ENCODE results near the gene CACNA1B. TPM values are rescaled to one million over a fixed set of nuclear protein-coding genes. Genes with fewer than 3 reads are reported as not detected.
"Not testable (repeated sequence)": the region's sequence is repeated elsewhere in the genome, so short reads cannot be mapped to it uniquely, and the experiment has no call there.

The CACNA1B gene
- total RNA-seq, 1 donor from 2014 or later: 84.4 TPM

DNA sequence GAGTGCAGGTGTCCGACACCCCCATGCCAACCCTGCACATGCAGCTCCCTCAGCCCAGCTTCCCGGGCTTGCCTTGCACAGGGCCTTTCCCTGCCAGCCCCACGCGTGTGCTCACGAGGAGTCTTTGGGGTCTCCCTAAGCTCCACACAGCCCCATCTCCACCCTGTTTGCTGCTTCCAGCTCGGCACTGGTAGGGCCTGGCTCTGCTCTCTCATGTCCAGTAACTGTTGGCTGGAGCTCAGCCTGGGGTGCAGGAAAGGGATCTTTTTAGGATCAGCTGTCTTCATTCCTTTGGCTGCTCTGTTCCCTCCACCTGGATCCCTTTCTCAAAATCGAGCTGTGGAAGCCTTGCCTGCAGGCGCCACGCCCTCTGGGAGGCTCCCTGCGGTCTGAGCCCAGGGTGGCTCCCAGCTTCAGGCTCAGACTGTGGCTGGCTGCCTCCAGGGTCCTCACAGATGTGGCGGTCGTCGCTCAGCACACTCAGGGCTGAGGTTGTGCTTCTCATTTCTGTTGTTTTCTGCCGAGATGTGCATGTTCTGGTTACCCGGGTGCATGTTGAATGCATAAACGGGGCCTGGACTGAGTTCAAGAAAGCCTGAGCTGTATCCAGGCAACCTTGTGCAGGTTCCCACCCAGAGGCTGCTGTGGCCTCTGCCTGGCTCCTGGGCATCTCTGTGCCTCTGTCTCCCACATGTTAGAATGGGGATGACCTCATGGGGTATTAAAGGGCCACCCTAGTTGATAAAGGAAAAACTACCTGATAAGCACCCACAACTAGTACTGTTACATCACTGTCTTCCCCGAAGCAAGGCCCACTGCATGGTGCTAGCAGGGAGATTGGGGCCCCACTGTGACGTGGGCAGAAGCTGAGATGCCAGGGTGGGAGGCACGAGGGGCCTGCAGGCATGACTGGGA is 4.3 kb downstream of the CACNA1B start:
- Mint-ChIP-seq H3K27me3 (ENCODE audit: unreplicated experiment) (peaks cover 12% of the 10 kb centered on the region), H3K9me3 (ENCODE audit: unreplicated experiment) (peaks cover 2% of the 10 kb centered on the region), H3K27ac (ENCODE audit: unreplicated experiment) (no peak overlapping the region), H3K36me3 (ENCODE audit: unreplicated experiment) (peaks cover 4% of the 10 kb centered on the region), H3K4me1 (ENCODE audit: low read depth, unreplicated experiment) (peaks cover 18% of the 10 kb centered on the region), H3K4me3 (ENCODE audit: unreplicated experiment) (peak overlapping the region; percentile 20)
- TF ChIP-seq, protein P1, sequence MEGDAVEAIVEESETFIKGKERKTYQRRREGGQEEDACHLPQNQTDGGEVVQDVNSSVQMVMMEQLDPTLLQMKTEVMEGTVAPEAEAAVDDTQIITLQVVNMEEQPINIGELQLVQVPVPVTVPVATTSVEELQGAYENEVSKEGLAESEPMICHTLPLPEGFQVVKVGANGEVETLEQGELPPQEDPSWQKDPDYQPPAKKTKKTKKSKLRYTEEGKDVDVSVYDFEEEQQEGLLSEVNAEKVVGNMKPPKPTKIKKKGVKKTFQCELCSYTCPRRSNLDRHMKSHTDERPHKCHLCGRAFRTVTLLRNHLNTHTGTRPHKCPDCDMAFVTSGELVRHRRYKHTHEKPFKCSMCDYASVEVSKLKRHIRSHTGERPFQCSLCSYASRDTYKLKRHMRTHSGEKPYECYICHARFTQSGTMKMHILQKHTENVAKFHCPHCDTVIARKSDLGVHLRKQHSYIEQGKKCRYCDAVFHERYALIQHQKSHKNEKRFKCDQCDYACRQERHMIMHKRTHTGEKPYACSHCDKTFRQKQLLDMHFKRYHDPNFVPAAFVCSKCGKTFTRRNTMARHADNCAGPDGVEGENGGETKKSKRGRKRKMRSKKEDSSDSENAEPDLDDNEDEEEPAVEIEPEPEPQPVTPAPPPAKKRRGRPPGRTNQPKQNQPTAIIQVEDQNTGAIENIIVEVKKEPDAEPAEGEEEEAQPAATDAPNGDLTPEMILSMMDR (IDR thresholded peaks at IDR 0.05; ENCODE audit: partially characterized antibody, unreplicated experiment): no peak
- DNase-seq: no peak

DNA sequence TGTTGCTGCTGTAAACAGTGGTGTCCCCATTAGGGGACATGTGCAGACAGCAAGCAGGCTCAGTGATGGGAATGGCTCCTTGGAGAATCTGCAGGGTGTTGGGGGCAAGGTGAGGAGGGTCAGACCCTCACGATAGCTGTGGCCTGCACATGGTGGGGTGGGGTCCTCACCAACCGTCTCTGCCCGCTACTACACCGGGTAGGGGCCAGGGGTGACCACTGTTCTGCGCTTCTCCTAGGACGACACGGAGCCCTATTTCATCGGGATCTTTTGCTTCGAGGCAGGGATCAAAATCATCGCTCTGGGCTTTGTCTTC is 4.9 kb downstream of the CACNA1B start:
- Mint-ChIP-seq H3K36me3 (ENCODE audit: unreplicated experiment) (peaks cover 4% of the 10 kb centered on the region), H3K27ac (ENCODE audit: unreplicated experiment) (no peak overlapping the region), H3K4me3 (ENCODE audit: unreplicated experiment) (no peak overlapping the region), H3K27me3 (ENCODE audit: unreplicated experiment) (peaks cover 12% of the 10 kb centered on the region), H3K4me1 (ENCODE audit: low read depth, unreplicated experiment) (peaks cover 18% of the 10 kb centered on the region), H3K9me3 (ENCODE audit: unreplicated experiment) (peaks cover 2% of the 10 kb centered on the region)
- TF ChIP-seq, protein P1 (IDR thresholded peaks at IDR 0.05; ENCODE audit: partially characterized antibody, unreplicated experiment): no peak
- DNase-seq: no peak

DNA sequence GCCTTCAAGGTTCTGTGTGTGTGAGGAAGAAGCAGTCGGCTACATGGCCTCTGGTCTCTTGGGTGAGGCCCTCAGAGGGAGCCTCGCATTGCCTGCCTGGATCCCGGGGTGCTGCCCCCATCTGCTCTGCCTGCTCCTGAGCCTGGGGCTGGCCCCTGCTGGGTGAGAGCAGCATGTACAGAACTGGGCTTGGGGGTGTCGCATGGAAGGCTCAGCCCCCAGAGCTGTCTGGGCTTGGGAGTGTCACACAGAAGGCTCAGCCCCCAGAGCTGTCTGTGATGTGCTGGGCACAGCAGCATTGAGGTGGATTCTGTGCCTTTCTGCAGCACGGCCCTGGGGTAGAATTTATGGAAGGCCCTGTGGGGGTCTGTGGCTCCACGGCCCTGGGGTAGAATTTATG is 6.4 kb downstream of the CACNA1B start:
- not testable (repeated sequence) for DNase-seq; H3K27ac Mint-ChIP-seq (ENCODE audit: unreplicated experiment); H3K4me3 Mint-ChIP-seq (ENCODE audit: unreplicated experiment)

DNA sequence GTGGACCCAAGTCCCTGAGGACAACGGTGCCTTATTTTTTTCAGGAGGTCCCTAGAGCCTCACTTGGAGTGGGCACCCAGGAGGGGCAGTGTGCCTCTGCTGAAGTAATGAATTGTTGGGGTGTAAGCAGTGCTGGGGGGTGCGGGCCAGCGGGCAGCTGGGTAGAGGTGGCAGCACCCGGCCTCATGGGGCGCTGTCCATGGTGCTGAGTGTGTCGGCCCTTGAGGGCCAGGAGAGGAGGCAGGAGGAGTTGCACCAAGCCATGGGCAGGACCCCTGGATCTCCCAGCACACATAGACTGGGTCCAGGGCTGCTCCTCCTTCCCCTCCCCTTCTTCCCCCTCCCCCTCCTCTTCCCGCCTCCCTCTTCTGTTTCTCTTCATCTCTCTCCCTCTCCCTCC is 7.0 kb downstream of the CACNA1B start:
- H3K27me3 Mint-ChIP-seq (ENCODE audit: unreplicated experiment); DNase-seq; H3K36me3 Mint-ChIP-seq (ENCODE audit: unreplicated experiment); H3K9me3 Mint-ChIP-seq (ENCODE audit: unreplicated experiment); H3K4me3 Mint-ChIP-seq (ENCODE audit: unreplicated experiment); H3K27ac Mint-ChIP-seq (ENCODE audit: unreplicated experiment): not testable (repeated sequence)
- peaks cover 14% of the 10 kb centered on the region for H3K4me1 Mint-ChIP-seq (ENCODE audit: low read depth, unreplicated experiment)

More for the DNA sequence above, 6.4 kb downstream of the CACNA1B start:
- H3K36me3 Mint-ChIP-seq (ENCODE audit: unreplicated experiment); H3K9me3 Mint-ChIP-seq (ENCODE audit: unreplicated experiment): not testable (repeated sequence)
- peaks cover 12% of the 10 kb centered on the region for H3K27me3 Mint-ChIP-seq (ENCODE audit: unreplicated experiment)
- H3K4me1 Mint-ChIP-seq (ENCODE audit: low read depth, unreplicated experiment): peaks cover 18% of the 10 kb centered on the region

DNA sequence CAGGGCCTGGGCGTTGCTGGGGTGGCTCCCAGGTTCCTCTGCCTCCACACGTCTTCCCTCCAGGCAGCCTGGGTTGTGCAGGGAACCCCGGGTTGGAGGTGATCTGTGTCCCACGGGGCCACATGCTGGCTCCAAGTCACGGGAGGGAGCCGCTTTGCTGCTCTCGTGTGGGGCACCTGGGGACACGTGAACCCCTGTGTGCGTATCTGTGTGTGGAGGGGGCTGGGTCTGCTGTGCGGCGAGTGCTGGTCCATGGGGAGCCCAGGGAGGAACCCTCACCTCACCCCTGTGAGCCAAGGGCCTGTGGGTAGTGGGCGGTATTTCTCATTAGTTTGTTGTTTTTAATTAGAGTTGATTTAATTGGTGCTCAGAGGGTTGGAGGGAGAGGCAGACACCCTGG is 7.5 kb downstream of the CACNA1B start:
- H3K27ac Mint-ChIP-seq (ENCODE audit: unreplicated experiment); H3K9me3 Mint-ChIP-seq (ENCODE audit: unreplicated experiment); H3K27me3 Mint-ChIP-seq (ENCODE audit: unreplicated experiment); H3K4me3 Mint-ChIP-seq (ENCODE audit: unreplicated experiment); H3K36me3 Mint-ChIP-seq (ENCODE audit: unreplicated experiment); DNase-seq: not testable (repeated sequence)
- H3K4me1 Mint-ChIP-seq (ENCODE audit: low read depth, unreplicated experiment): peaks cover 12% of the 10 kb centered on the region

DNA sequence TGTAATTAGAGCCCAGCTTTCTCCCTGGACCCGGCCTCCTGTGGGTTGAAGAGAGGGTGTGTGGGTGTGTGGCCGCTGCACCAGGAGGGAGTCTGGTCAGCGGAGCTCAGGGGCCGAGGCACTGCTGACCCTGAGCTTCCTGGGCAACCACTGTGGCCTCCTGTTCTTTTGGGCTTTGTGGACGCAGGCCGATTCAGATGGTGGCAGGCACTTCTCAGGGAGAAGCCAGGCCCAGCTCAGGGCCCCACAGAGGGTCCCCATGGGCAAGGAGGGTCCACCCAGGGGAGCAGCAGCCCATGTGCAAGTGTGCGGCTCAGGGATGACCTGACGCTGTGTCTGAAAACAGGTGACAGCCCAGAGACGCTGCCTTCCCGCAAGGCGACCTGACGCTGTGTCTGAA is 11.0 kb downstream of the CACNA1B start:
- H3K27me3 Mint-ChIP-seq (ENCODE audit: unreplicated experiment); H3K27ac Mint-ChIP-seq (ENCODE audit: unreplicated experiment); H3K9me3 Mint-ChIP-seq (ENCODE audit: unreplicated experiment); H3K4me3 Mint-ChIP-seq (ENCODE audit: unreplicated experiment); H3K36me3 Mint-ChIP-seq (ENCODE audit: unreplicated experiment); DNase-seq; H3K4me1 Mint-ChIP-seq (ENCODE audit: low read depth, unreplicated experiment): not testable (repeated sequence)

DNA sequence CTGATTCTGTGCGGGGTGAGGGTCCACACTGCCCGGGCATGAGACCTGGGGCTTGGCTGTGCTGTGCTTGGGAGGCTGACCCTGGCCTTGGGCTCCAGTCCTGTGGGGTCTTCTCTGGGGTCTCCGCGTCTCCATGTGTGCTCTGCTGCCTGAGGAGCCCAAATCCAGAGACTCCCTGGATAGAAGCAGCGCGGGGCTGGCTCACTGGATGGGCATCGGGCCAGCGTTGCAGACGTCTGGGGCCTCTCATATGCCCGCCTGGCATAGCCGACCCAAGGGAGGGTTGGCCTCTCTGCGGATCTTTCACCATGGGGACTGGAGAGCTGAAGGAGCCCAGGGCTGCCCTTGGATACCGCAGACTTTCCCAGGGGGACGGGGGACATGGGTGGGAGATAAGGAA is 12.4 kb downstream of the CACNA1B start:
- H3K4me3 Mint-ChIP-seq (ENCODE audit: unreplicated experiment); H3K36me3 Mint-ChIP-seq (ENCODE audit: unreplicated experiment); H3K27ac Mint-ChIP-seq (ENCODE audit: unreplicated experiment); H3K4me1 Mint-ChIP-seq (ENCODE audit: low read depth, unreplicated experiment); DNase-seq; H3K9me3 Mint-ChIP-seq (ENCODE audit: unreplicated experiment): not testable (repeated sequence)
- H3K27me3 Mint-ChIP-seq (ENCODE audit: unreplicated experiment): peaks cover 15% of the 10 kb centered on the region

DNA sequence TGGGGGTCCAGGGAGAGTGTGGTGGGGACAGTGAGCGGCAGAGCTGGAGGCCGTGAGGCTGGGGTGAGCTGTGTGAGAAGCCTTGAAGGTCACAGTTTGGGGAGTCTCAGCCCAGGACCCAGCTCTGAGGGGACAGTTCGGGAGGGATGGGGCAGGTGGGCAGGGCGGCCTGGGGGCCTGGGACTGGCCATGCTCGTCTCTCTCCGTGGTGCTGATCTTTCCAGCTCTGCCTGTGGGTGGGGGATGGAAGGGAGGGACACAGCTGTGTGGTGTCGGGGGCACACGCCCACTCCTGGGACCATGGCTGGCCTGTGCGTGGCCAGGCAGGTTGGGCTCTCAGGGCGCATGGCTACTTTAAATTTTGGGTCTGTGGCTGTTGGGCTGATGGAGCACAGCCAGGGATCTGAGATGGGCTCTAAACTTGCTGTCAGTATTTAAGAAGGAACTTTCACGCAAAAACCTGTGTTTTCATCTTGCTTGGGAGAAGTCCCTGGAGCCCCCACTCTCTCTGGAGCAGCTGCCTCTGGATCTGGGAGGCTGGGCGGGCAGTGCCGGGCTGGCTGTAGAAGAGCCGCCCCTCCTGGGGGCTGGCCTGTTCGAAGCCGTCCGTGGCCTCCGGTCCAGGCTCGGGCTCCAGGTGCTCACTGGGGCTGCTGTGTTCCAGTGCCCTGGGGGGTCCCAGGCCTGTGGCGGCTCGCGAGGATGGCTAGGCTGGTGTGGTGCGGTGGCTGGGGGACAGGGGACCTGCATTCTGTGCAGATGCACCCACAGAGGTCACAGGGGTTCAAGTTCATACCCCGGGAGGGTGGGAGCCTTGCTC is 13.4 kb downstream of the CACNA1B start:
- H3K9me3 Mint-ChIP-seq (ENCODE audit: unreplicated experiment); H3K4me3 Mint-ChIP-seq (ENCODE audit: unreplicated experiment); H3K27ac Mint-ChIP-seq (ENCODE audit: unreplicated experiment); H3K4me1 Mint-ChIP-seq (ENCODE audit: low read depth, unreplicated experiment); H3K36me3 Mint-ChIP-seq (ENCODE audit: unreplicated experiment); DNase-seq: not testable (repeated sequence)
- peaks cover 15% of the 10 kb centered on the region for H3K27me3 Mint-ChIP-seq (ENCODE audit: unreplicated experiment)

All from glutamatergic neuron (in vitro differentiated cells).